ENCODE results near the gene MEGF11.

The MEGF11 gene

GRCh38 chr15:65857718-65858402 is 395.7 kb downstream of the MEGF11 start:
- DNase-seq (ENCODE audit: low read depth in 3 of 3) = no peak

GRCh38 chr15:65856821-65857455 is 396.6 kb downstream of the MEGF11 start:
- peak; percentile 64 to 77 (median 74) for DNase-seq (ENCODE audit: low read depth in 3 of 3)

- DNase-seq (ENCODE audit: low read depth in 3 of 3) = no peak
Measured at GRCh38 chr15:65851981-65852380, 401.6 kb downstream of the MEGF11 start.

DNA sequence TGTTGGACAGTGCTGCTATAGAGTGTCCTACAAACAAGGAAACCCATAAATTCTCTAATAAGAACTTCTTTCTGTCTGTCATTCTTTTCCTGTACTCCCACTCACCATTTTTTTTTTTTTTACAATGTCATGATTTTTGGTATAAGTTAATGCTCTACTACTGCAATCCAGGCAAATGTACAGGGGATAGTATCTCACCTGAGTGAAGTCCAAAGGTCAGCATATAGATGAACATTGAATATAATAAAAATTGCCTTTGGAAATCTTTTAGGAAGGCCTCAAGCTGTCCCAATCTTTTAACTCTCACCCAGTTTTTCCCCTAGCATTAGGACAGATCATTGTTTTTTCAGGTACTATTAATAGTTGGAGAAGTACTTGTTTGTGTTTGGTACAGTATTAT is 405.6 kb downstream of the MEGF11 start:
- DNase-seq (ENCODE audit: low read depth in 3 of 3) = no peak

GRCh38 chr15:65845826-65846519 is 407.6 kb downstream of the MEGF11 start:
- DNase-seq (ENCODE audit: low read depth in 3 of 3) = no peak
